Stimulated activated CD8-positive, alpha-beta memory T cell treated with anti-CD3 and anti-CD28 coated beads, Interleukin-15, amount 100 ng/mL, for 24 hours (primary cell): ENCODE measurements around the gene TTC3.
A peak's percentile ranks its signal among the peaks of the same experiment; 100 is the strongest.
"Not testable (repeated sequence)": the region's sequence is repeated elsewhere in the genome, so short reads cannot be mapped to it uniquely, and the experiment has no call there.

Source experiments
- DNase-seq: peaks from one replicate; pipeline ENCODE4 v3.0.0-alpha.2; 2020; ENCODE audit warnings: low read depth

Gene TTC3

GRCh38 chr21:37072988-37073416 lies at the start of gene TTC3, which contains the start of gene PIGP:
TTC3 (plus strand) TSS chr21:37073254; CDS start chr21:37087258, 14,004 bp downstream.
PIGP (minus strand) TSS chr21:37073071; CDS start chr21:37072515, 556 bp downstream.
- DNase-seq = peak; percentile 99

- no peak for DNase-seq
Measured at GRCh38 chr21:37026499-37026898, 46.6 kb upstream of the TTC3 start.

GRCh38 chr21:37028570-37028969 lies 44.5 kb upstream of the TTC3 start:
- no peak for DNase-seq

- DNase-seq = no peak
Measured at GRCh38 chr21:37030864-37031263, 42.2 kb upstream of the TTC3 start.

GRCh38 chr21:37032293-37032692 lies 40.8 kb upstream of the TTC3 start:
- no peak for DNase-seq

GRCh38 chr21:37032877-37033471 lies 40.1 kb upstream of the TTC3 start:
- DNase-seq = no peak

- not testable (repeated sequence) for DNase-seq
Measured at GRCh38 chr21:37034394-37034793, 38.7 kb upstream of the TTC3 start.

- DNase-seq = no peak
Measured at GRCh38 chr21:37036177-37036576, 36.9 kb upstream of the TTC3 start.

- DNase-seq = no peak
Measured at GRCh38 chr21:37039411-37040075, 33.5 kb upstream of the TTC3 start.

- DNase-seq = no peak
Measured at GRCh38 chr21:37040212-37040611, 32.8 kb upstream of the TTC3 start.

- no peak for DNase-seq
Measured at GRCh38 chr21:37041706-37042271, 31.3 kb upstream of the TTC3 start.

GRCh38 chr21:37043818-37044217 lies 29.2 kb upstream of the TTC3 start:
- DNase-seq = no peak

GRCh38 chr21:37044643-37045042 lies 28.4 kb upstream of the TTC3 start:
- no peak for DNase-seq

GRCh38 chr21:37045149-37045548 lies 27.9 kb upstream of the TTC3 start:
- DNase-seq = no peak

- no peak for DNase-seq
Measured at GRCh38 chr21:37045556-37045955, 27.5 kb upstream of the TTC3 start.

GRCh38 chr21:37047079-37047478 lies 26.0 kb upstream of the TTC3 start:
- no peak for DNase-seq

- not testable (repeated sequence) for DNase-seq
Measured at GRCh38 chr21:37049741-37050140, 23.3 kb upstream of the TTC3 start.

- DNase-seq = no peak
Measured at GRCh38 chr21:37055271-37055855, 17.7 kb upstream of the TTC3 start.

GRCh38 chr21:37057614-37058013 lies 15.4 kb upstream of the TTC3 start:
- no peak for DNase-seq

- no peak for DNase-seq
Measured at GRCh38 chr21:37058261-37058660, 14.8 kb upstream of the TTC3 start.

- DNase-seq = no peak
Measured at GRCh38 chr21:37059181-37059580, 13.9 kb upstream of the TTC3 start.

GRCh38 chr21:37060296-37060695 lies 12.8 kb upstream of the TTC3 start:
- no peak for DNase-seq
